Retinal pigment epithelial cell (primary cell): ENCODE measurements around the gene CES4A.
A peak's percentile ranks its signal among the peaks of the same experiment; 100 is the strongest.

Experiments
- DNase-seq: peaks from one replicate; pipeline ENCODE4 v3.0.0-alpha.2; 2010; ENCODE audit warnings: low read depth
- H3K4me3 ChIP-seq: 2 replicates; pipeline ENCODE4 v1.5.1; 2011; ENCODE audit warnings: mild to moderate bottlenecking, low read length, control low read depth, moderate library complexity
- CTCF ChIP-seq: conservative IDR thresholded peaks from 2 replicates; pipeline ENCODE4 v1.5.1; 2011; ENCODE audit warnings: low read depth, low read length, control low read depth, inconsistent platforms

CES4A gene

GRCh38 chr16:67024384-67025209, 36.2 kb downstream of the CES4A start:
- TF ChIP-seq CTCF: no peak
- no peak overlapping the region for H3K4me3 ChIP-seq
- DNase-seq: no peak

- no peak for DNase-seq
- TF ChIP-seq CTCF: no peak
- no peak overlapping the region for H3K4me3 ChIP-seq
These were observed 36.8 kb downstream of the CES4A start for GRCh38 chr16:67025210-67025550.

GRCh38 chr16:67026570-67026969, 38.2 kb downstream of the CES4A start:
- no peak for DNase-seq
- no peak for TF ChIP-seq CTCF
- H3K4me3 ChIP-seq: no peak overlapping the region

GRCh38 chr16:67027046-67027445, 38.7 kb downstream of the CES4A start:
- no peak overlapping the region for H3K4me3 ChIP-seq
- no peak for TF ChIP-seq CTCF
- no peak for DNase-seq

- no peak for DNase-seq
- peak overlapping the region; percentile 63 for H3K4me3 ChIP-seq
- TF ChIP-seq CTCF: no peak
These were observed 39.8 kb downstream of the CES4A start for GRCh38 chr16:67028167-67028695.

GRCh38 chr16:67028696-67029253, 40.4 kb downstream of the CES4A start, which contains the start of gene CBFB:
Gene CBFB (plus strand): TSS chr16:67029149. CDS start chr16:67029408, 259 bp downstream.
- H3K4me3 ChIP-seq: peak within 1 kb of the TSS; percentile 76
- TF ChIP-seq CTCF: no peak
- peak; percentile 61 for DNase-seq
